Measurements from ENCODE around the gene AAK1. TPM values are rescaled to one million over a fixed set of nuclear protein-coding genes. Genes with fewer than 3 reads are reported as not detected.

The AAK1 gene
- total and polyA plus RNA-seq, 2 of the 13 experiments (the other 11 are each of a cell fraction or from before 2014, with no cell fraction given) = 9.8 to 10.3 TPM

GRCh38 chr2:69643602-69644505 is at the start of gene AAK1 (continued):
- TF ChIP-seq TARDBP (CRISPR knock-in tag; IDR thresholded peaks at IDR 0.05) (peak; percentile 69; the same call in 1 of the 2 replicates), PRPF4 (IDR thresholded peaks at IDR 0.05; ENCODE audit: low read depth, low read length, poor library complexity, severe bottlenecking) (no peak), NFATC3 (CRISPR knock-in tag; IDR thresholded peaks at IDR 0.05) (no peak), RARA (CRISPR knock-in tag; IDR thresholded peaks at IDR 0.05) (peak; percentile 48; the same call in 1 of the 2 replicates), SUZ12 (IDR thresholded peaks at IDR 0.05; ENCODE audit: low read depth, low read length) (peak; percentile 51; the same call in 1 of the 2 replicates), MAFG (CRISPR knock-in tag; IDR thresholded peaks at IDR 0.05) (no peak), ZNF616 (CRISPR knock-in tag; IDR thresholded peaks at IDR 0.05; ENCODE audit: low read depth) (peak; percentile 81), TOE1 (CRISPR knock-in tag; IDR thresholded peaks at IDR 0.05) (no peak), ZNF543 (CRISPR knock-in tag; IDR thresholded peaks at IDR 0.05) (peak; percentile 77; the same call in 1 of the 2 replicates), ZNF468 (CRISPR knock-in tag; IDR thresholded peaks at IDR 0.05) (no peak), ZNF44 (CRISPR knock-in tag; IDR thresholded peaks at IDR 0.05) (no peak), PPARG (CRISPR knock-in tag; conservative IDR thresholded peaks at IDR 0.05) (0 out of 2 replicates have a peak, but pooled peaks have one; percentile 40), NFYC (CRISPR knock-in tag; IDR thresholded peaks at IDR 0.05) (no peak), NCOA2 (CRISPR knock-in tag; IDR thresholded peaks at IDR 0.05) (no peak), ZBTB43 (CRISPR knock-in tag; conservative IDR thresholded peaks at IDR 0.05) (peak; percentile 78; the same call in 1 of the 2 replicates), SMAD3 (CRISPR knock-in tag; IDR thresholded peaks at IDR 0.05) (no peak; the same call in 1 of the 2 replicates), BRCA1 (CRISPR knock-in tag; IDR thresholded peaks at IDR 0.05) (0 out of 2 replicates have a peak, but pooled peaks have one; percentile 12), UBTF (CRISPR knock-in tag; IDR thresholded peaks at IDR 0.05) (peak; percentile 77)
- TF ChIP-seq, protein P1, sequence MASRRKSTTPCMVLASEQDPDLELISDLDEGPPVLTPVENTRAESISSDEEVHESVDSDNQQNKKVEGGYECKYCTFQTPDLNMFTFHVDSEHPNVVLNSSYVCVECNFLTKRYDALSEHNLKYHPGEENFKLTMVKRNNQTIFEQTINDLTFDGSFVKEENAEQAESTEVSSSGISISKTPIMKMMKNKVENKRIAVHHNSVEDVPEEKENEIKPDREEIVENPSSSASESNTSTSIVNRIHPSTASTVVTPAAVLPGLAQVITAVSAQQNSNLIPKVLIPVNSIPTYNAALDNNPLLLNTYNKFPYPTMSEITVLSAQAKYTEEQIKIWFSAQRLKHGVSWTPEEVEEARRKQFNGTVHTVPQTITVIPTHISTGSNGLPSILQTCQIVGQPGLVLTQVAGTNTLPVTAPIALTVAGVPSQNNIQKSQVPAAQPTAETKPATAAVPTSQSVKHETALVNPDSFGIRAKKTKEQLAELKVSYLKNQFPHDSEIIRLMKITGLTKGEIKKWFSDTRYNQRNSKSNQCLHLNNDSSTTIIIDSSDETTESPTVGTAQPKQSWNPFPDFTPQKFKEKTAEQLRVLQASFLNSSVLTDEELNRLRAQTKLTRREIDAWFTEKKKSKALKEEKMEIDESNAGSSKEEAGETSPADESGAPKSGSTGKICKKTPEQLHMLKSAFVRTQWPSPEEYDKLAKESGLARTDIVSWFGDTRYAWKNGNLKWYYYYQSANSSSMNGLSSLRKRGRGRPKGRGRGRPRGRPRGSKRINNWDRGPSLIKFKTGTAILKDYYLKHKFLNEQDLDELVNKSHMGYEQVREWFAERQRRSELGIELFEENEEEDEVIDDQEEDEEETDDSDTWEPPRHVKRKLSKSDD (CRISPR knock-in tag; IDR thresholded peaks at IDR 0.05; ENCODE audit: low read depth) = no peak
- TF ChIP-seq, protein P2, sequence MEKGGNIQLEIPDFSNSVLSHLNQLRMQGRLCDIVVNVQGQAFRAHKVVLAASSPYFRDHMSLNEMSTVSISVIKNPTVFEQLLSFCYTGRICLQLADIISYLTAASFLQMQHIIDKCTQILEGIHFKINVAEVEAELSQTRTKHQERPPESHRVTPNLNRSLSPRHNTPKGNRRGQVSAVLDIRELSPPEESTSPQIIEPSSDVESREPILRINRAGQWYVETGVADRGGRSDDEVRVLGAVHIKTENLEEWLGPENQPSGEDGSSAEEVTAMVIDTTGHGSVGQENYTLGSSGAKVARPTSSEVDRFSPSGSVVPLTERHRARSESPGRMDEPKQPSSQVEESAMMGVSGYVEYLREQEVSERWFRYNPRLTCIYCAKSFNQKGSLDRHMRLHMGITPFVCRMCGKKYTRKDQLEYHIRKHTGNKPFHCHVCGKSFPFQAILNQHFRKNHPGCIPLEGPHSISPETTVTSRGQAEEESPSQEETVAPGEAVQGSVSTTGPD (CRISPR knock-in tag; IDR thresholded peaks at IDR 0.05) = 0 out of 2 replicates have a peak, but pooled peaks have one; percentile 22
- TF ChIP-seq, protein P3, sequence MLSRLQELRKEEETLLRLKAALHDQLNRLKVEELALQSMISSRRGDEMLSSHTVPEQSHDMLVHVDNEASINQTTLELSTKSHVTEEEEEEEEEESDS (CRISPR knock-in tag; IDR thresholded peaks at IDR 0.05; ENCODE audit: borderline replicate concordance) = no peak
